GM23338 (cell line): ENCODE data around the gene IKBKE. TPM values are rescaled to one million over a fixed set of nuclear protein-coding genes. Genes with fewer than 3 reads are reported as not detected.

ENCODE experiments used
- ATAC-seq: fragments of 200-7000 bp; cut with Tn5 transposase; 3 replicates; pipeline ENCODE4 v1.9.1; 2020
- DNase-seq: peaks from one replicate; pipeline ENCODE4 v3.0.0-alpha.2; 2015; ENCODE audit warnings: low spot score
- H2AFZ ChIP-seq: fragments of 200-600 bp; sonication (generic); 2 replicates; pipeline ENCODE4 v1.8.0; 2016; ENCODE audit warnings: antibody characterized with exemption, mild to moderate bottlenecking, moderate library complexity
- H3F3A ChIP-seq: fragments of 200-600 bp; sonication (generic); replicated peaks from 2 replicates; pipeline ENCODE4 v1.8.0; 2017; ENCODE audit warnings: antibody characterized with exemption, mixed run types, low read depth
- H3K27ac ChIP-seq: fragments of 200-600 bp; sonication (generic); 2 replicates; pipeline ENCODE4 v1.6.1; 2016; ENCODE audit warnings: low read depth
- H3K27me3 ChIP-seq: fragments of 200-600 bp; sonication (generic); 2 replicates; pipeline ENCODE4 v1.8.0; 2016; ENCODE audit warnings: mild to moderate bottlenecking, mixed run types, moderate library complexity; ENCODE audit not compliant: insufficient read depth
- H3K36me3 ChIP-seq: fragments of 200-600 bp; sonication (generic); 2 replicates; pipeline ENCODE4 v1.8.0; 2016; ENCODE audit warnings: mild to moderate bottlenecking; ENCODE audit not compliant: insufficient read depth
- H3K4me1 ChIP-seq: fragments of 200-600 bp; sonication (generic); 2 replicates; pipeline ENCODE4 v1.8.0; 2016; ENCODE audit warnings: mild to moderate bottlenecking, moderate library complexity; ENCODE audit not compliant: insufficient read depth
- H3K4me2 ChIP-seq: fragments of 200-600 bp; sonication (generic); 2 replicates; pipeline ENCODE4 v1.7.1; 2017; ENCODE audit warnings: mixed run types
- H3K4me3 ChIP-seq: fragments of 200-600 bp; sonication (generic); 2 replicates; pipeline ENCODE4 v1.6.1; 2016; ENCODE audit warnings: mixed run types
- H3K79me2 ChIP-seq: fragments of 200-600 bp; sonication (generic); replicated peaks from 2 replicates; pipeline ENCODE4 v1.8.0; 2017; ENCODE audit warnings: mild to moderate bottlenecking; ENCODE audit not compliant: insufficient read depth
- H3K9me2 ChIP-seq: fragments of 200-600 bp; sonication (generic); 2 replicates; pipeline ENCODE4 v1.8.0; 2017; ENCODE audit not compliant: insufficient read depth
- H4K20me1 ChIP-seq: fragments of 200-600 bp; sonication (generic); replicated peaks from 2 replicates; pipeline ENCODE4 v1.8.0; 2017; ENCODE audit warnings: mild to moderate bottlenecking; ENCODE audit not compliant: insufficient read depth
- H3K27ac Mint-ChIP-seq: 2 replicates; pipeline ENCODE4 v1.8.0; 2020; ENCODE audit warnings: inconsistent platforms, mild to moderate bottlenecking, moderate library complexity, mixed read lengths
- H3K27me3 Mint-ChIP-seq: 3 replicates; pipeline ENCODE4 v1.8.0; 2022; ENCODE audit warnings: low read depth, mild to moderate bottlenecking, moderate library complexity, mixed read lengths, inconsistent platforms; ENCODE audit not compliant: insufficient read depth, poor library complexity
- H3K36me3 Mint-ChIP-seq: 3 replicates; pipeline ENCODE4 v1.8.0; 2021; ENCODE audit warnings: low read depth, mild to moderate bottlenecking, inconsistent platforms, moderate library complexity, mixed read lengths
- H3K4me1 Mint-ChIP-seq: 3 replicates; pipeline ENCODE4 v1.8.0; 2020; ENCODE audit warnings: mild to moderate bottlenecking, inconsistent platforms, mixed read lengths
- H3K4me3 Mint-ChIP-seq: 3 replicates; pipeline ENCODE4 v1.8.0; 2021; ENCODE audit warnings: moderate library complexity, mild to moderate bottlenecking, inconsistent platforms, mixed read lengths
- H3K9me3 Mint-ChIP-seq: 3 replicates; pipeline ENCODE4 v1.8.0; 2020; ENCODE audit warnings: moderate library complexity, mild to moderate bottlenecking, inconsistent platforms, mixed read lengths
- CREB1 ChIP-seq: fragments of 250-450 bp; sonication (Bioruptor Pico); IDR thresholded peaks from 2 replicates; pipeline ENCODE4 v1.5.0; 2020; ENCODE audit warnings: low read depth, mild to moderate bottlenecking, moderate library complexity
- CTCF ChIP-seq, 2 experiments: fragments of 200-600 bp in 1 of 2; sonication (generic) in 1 of 2; conservative IDR thresholded peaks; 2 replicates each; pipeline versions ENCODE4 v1.5.1 to v1.6.1; 2016 to 2017; ENCODE audit warnings: antibody characterized with exemption in 2 of 2, low read depth in 2 of 2, mild to moderate bottlenecking in 2 of 2, moderate library complexity in 1 of 2
- ETS1 ChIP-seq: IDR thresholded peaks from 2 replicates; pipeline ENCODE4 v1.6.1; 2016; ENCODE audit warnings: antibody characterized with exemption
- JUNB ChIP-seq: IDR thresholded peaks from one replicate; pipeline ENCODE4 v1.6.1; 2016; ENCODE audit warnings: antibody characterized with exemption; ENCODE audit not compliant: unreplicated experiment
- NANOG ChIP-seq: IDR thresholded peaks from 2 replicates; pipeline ENCODE4 v1.6.1; 2016; ENCODE audit warnings: antibody characterized with exemption, borderline replicate concordance
- POLR2AphosphoS5 ChIP-seq: IDR thresholded peaks from 2 replicates; pipeline ENCODE4 v1.6.1; 2016; ENCODE audit warnings: antibody characterized with exemption, low read depth
- REST ChIP-seq: IDR thresholded peaks from one replicate; pipeline ENCODE4 v1.6.1; 2018; ENCODE audit warnings: antibody characterized with exemption; ENCODE audit not compliant: unreplicated experiment
- STAT1 ChIP-seq: IDR thresholded peaks from one replicate; pipeline ENCODE4 v1.6.1; 2016; ENCODE audit warnings: antibody characterized with exemption; ENCODE audit not compliant: unreplicated experiment
- ZNF114 ChIP-seq: fragments of 250-450 bp; sonication (Bioruptor Pico); IDR thresholded peaks from 2 replicates; pipeline ENCODE4 v1.5.0; 2020; ENCODE audit warnings: mild to moderate bottlenecking, moderate library complexity
- ZNF331 ChIP-seq: fragments of 250-450 bp; sonication (Bioruptor Pico); IDR thresholded peaks from 2 replicates; pipeline ENCODE4 v1.5.0; 2020; ENCODE audit warnings: low read depth, mild to moderate bottlenecking, moderate library complexity
- polyA plus RNA-seq: library from polyadenylated mRNA; unstranded; fragments of >200 nt; fragmentation: Nextera tagmentation; extraction: Ambion mirVana; gene quantifications from 2 replicates; pipeline ENCODE4 v1.2.1, GENCODE V29; 2016
- total RNA-seq: library from RNA; depleted of rRNA; stranded (reverse); fragments of >200 nt; shearing (Covaris generic); gene quantifications from 2 replicates; pipeline ENCODE4 v1.2.3, GENCODE V29; 2014

IKBKE gene
- total and polyA plus RNA-seq, 2 experiments from 2014 or later: 4.8 to 11.1 TPM

GRCh38 chr1:206450281-206450680, 20.0 kb upstream of the IKBKE start:
- Histone ChIP-seq H2AFZ (no peak overlapping the region), H3K79me2 (no peaks in the 10 kb centered on the region), H3K27me3 (no peaks in the 10 kb centered on the region), H4K20me1 (no peaks in the 10 kb centered on the region; the same call in 1 of the 2 replicates), H3K4me3 (no peak overlapping the region), H3K36me3 (0 out of 2 replicates have a peak, but pooled peaks cover 4% of the 10 kb centered on the region), H3F3A (no peaks in the 10 kb centered on the region), H3K27ac (no peak overlapping the region), H3K4me1 (no peaks in the 10 kb centered on the region; the same call in 1 of the 2 replicates), H3K4me2 (no peak overlapping the region), H3K9me2 (no peaks in the 10 kb centered on the region)
- no peak overlapping the region for H3K4me3 Mint-ChIP-seq
- DNase-seq: no peak
- ATAC-seq: no peak
- H3K27me3 Mint-ChIP-seq: peaks cover 3% of the 10 kb centered on the region
- H3K36me3 Mint-ChIP-seq: peaks cover 35% of the 10 kb centered on the region
- no peaks in the 10 kb centered on the region; the same call in 2 of the 3 replicates for H3K9me3 Mint-ChIP-seq
- H3K27ac Mint-ChIP-seq: no peak overlapping the region
- no peak for TF ChIP-seq POLR2AphosphoS5
- TF ChIP-seq REST: no peak
- no peak for TF ChIP-seq CREB1 (CRISPR knock-in tag)
- TF ChIP-seq CTCF (conservative IDR thresholded peaks at IDR 0.05; ENCODE audit: low read depth in 2 of 2): no peak
- no peak for TF ChIP-seq NANOG
- TF ChIP-seq STAT1: no peak
- TF ChIP-seq ZNF114 (CRISPR knock-in tag): no peak
- peaks cover 21% of the 10 kb centered on the region for H3K4me1 Mint-ChIP-seq

- Mint-ChIP-seq H3K27me3 (peaks cover 3% of the 10 kb centered on the region), H3K27ac (no peak overlapping the region), H3K36me3 (peaks cover 35% of the 10 kb centered on the region), H3K4me1 (peaks cover 26% of the 10 kb centered on the region), H3K4me3 (no peak overlapping the region), H3K9me3 (no peaks in the 10 kb centered on the region; the same call in 2 of the 3 replicates)
- Histone ChIP-seq H3K4me3 (no peak overlapping the region), H3K9me2 (no peaks in the 10 kb centered on the region), H3K36me3 (peaks cover 6% of the 10 kb centered on the region; the same call in 1 of the 2 replicates), H3F3A (no peaks in the 10 kb centered on the region), H4K20me1 (no peaks in the 10 kb centered on the region; the same call in 1 of the 2 replicates), H3K79me2 (no peaks in the 10 kb centered on the region), H3K4me1 (no peaks in the 10 kb centered on the region; the same call in 1 of the 2 replicates), H3K27ac (no peak overlapping the region), H2AFZ (no peak overlapping the region), H3K27me3 (no peaks in the 10 kb centered on the region), H3K4me2 (no peak overlapping the region)
- ATAC-seq (no peak), DNase-seq (no peak)
- TF ChIP-seq ZNF331 (CRISPR knock-in tag) (no peak), CTCF (conservative IDR thresholded peaks at IDR 0.05; ENCODE audit: low read depth in 2 of 2) (no peak), REST (no peak), STAT1 (no peak), ETS1 (no peak), CREB1 (CRISPR knock-in tag) (no peak), ZNF114 (CRISPR knock-in tag) (no peak), JUNB (no peak), NANOG (no peak)
Measured at GRCh38 chr1:206451134-206451686, 19.1 kb upstream of the IKBKE start.
